Fibroblast of lung (primary cell): Measurements from ENCODE around the gene CWC25.

Source experiments
- EZH2 ChIP-seq: IDR thresholded peaks from 2 replicates; pipeline ENCODE4 v1.5.1; 2012; ENCODE audit warnings: low read length, control low read depth, mild to moderate bottlenecking; ENCODE audit errors: missing control alignments
- TF ChIP-seq, protein P1 (sequence below), 2 donors: IDR thresholded peaks in 1 of 2; conservative IDR thresholded peaks in 1 of 2; 1 replicate in 1 of 2; 2 replicates in 1 of 2; pipeline ENCODE4 v1.5.1; 2011 to 2012; ENCODE audit warnings: low read length in 2 of 2, control low read depth in 1 of 2, inconsistent platforms in 1 of 2, low read depth in 1 of 2, mild to moderate bottlenecking in 1 of 2

DNA sequence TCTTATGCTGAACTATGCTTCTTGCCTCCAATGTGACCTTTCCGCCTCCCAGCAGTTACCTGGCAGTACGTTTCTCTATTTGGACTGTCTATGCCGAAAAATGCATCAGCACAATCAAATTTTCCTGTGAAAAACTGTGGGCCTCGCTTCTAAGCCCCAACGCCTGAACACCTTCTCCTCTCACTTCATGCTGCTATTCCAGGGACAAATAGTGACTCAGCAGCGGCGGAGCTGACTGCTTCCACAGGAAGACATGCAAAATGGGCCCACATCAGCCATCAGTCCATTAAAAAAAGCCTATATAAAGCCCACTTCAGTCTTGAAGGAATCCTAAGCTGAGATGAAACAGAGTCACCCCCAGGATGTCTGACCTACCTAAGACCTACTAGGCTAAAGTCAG, 15.3 kb downstream of the CWC25 start:
- TF ChIP-seq, protein P1, sequence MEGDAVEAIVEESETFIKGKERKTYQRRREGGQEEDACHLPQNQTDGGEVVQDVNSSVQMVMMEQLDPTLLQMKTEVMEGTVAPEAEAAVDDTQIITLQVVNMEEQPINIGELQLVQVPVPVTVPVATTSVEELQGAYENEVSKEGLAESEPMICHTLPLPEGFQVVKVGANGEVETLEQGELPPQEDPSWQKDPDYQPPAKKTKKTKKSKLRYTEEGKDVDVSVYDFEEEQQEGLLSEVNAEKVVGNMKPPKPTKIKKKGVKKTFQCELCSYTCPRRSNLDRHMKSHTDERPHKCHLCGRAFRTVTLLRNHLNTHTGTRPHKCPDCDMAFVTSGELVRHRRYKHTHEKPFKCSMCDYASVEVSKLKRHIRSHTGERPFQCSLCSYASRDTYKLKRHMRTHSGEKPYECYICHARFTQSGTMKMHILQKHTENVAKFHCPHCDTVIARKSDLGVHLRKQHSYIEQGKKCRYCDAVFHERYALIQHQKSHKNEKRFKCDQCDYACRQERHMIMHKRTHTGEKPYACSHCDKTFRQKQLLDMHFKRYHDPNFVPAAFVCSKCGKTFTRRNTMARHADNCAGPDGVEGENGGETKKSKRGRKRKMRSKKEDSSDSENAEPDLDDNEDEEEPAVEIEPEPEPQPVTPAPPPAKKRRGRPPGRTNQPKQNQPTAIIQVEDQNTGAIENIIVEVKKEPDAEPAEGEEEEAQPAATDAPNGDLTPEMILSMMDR (conservative IDR thresholded peaks at IDR 0.05 in 1 of 2, IDR thresholded peaks at IDR 0.05 in 1 of 2; ENCODE audit: low read depth in 1 of 2, low read length in 2 of 2), result no peak
- no peak for TF ChIP-seq EZH2
